ENCODE measurements around the gene MEGF10. TPM values are rescaled to one million over a fixed set of nuclear protein-coding genes. Genes with fewer than 3 reads are reported as not detected.

MEGF10 gene
- total and polyA plus RNA-seq, 7 experiments from 2014 or later, result not detected

DNA sequence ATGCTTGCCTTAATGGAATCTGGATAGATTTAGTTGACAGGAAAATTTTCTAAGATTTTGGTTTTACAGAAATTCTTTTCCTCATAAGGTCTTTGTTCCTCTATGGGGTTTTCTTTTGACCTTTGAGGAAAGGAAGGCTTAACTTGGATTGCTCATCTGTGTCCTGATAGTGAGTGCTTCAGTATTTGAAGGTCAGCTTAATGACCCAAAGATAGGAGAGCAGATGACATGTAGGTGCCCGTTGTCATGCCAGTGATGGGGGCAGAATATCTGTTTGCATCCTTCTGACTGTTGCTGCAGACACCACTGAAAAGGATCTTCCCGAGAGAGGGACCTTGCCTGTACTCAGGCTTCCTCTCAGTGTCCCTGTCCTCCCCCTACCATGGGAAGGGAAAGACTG, 30.9 kb downstream of the MEGF10 start:
- ATAC-seq, result no peak

DNA sequence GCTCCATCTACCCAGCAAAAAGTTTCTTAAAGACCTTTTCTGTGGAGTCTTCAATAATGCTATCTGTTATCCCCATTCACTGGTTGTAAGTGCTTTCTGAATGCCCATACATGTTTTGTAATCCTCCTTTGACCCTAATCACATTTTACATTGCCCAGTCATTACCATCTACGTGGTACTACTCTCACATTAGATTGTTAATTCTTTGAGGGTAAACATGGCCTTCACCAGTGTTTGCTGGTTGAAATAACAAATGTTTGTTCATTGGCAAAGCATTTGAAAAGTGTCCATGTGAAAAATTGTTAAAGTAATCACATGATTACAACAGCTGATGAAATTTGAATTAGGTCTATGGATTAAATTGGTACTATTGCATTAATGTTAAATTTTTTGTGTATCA, 31.8 kb downstream of the MEGF10 start:
- no peaks in the 10 kb centered on the region for H3K36me3 Mint-ChIP-seq
- CTCF ChIA-PET, result no interaction called here
- DNase-seq (no peak), ATAC-seq (no peak)
- no peaks in the 10 kb centered on the region for H3K9me3 Mint-ChIP-seq
- no peak overlapping the region for H3K27ac Mint-ChIP-seq
- no peak overlapping the region for H3K4me3 Mint-ChIP-seq
- H3K27ac ChIP-seq (ENCODE audit: low read depth, low read length), result no peak overlapping the region
- peaks cover 0 to 21% (median 8%) of the 10 kb centered on the region in 7 donors for H3K4me1 Mint-ChIP-seq
- intact Hi-C loops (cut with micrococcal nuclease), result no loop called here
- peaks cover 0 to 17% (median 0%) of the 10 kb centered on the region in 5 donors for H3K27me3 Mint-ChIP-seq
- no peak overlapping the region for H3K4me3 ChIP-seq (ENCODE audit: low read length)
- no peaks in the 10 kb centered on the region for H3K9me3 ChIP-seq (ENCODE audit: control insufficient read depth in 2 of 3, low read length in 3 of 3)
- H3K4me1 ChIP-seq (ENCODE audit: control insufficient read depth in 2 of 2, insufficient read depth in 2 of 2, low read length in 2 of 2), result peaks cover 0 to 7% of the 10 kb centered on the region in 2 donors
- no peaks in the 10 kb centered on the region for H3K27me3 ChIP-seq (ENCODE audit: control insufficient read depth in 2 of 2, insufficient read depth in 2 of 2, low read length in 2 of 2)
- POLR2A ChIA-PET, result no interaction called here
- no peaks in the 10 kb centered on the region for H3K36me3 ChIP-seq (ENCODE audit: control insufficient read depth in 2 of 3, insufficient read depth in 3 of 3, low read length in 3 of 3)

More for the DNA sequence above, 30.9 kb downstream of the MEGF10 start:
- DNase-seq, result no peak
- Mint-ChIP-seq H3K9me3 (no peaks in the 10 kb centered on the region), H3K27ac (no peak overlapping the region), H3K27me3 (peaks cover 0 to 17% (median 0%) of the 10 kb centered on the region in 5 donors), H3K4me1 (peaks cover 0 to 21% (median 8%) of the 10 kb centered on the region in 7 donors), H3K36me3 (no peaks in the 10 kb centered on the region), H3K4me3 (no peak overlapping the region)
- H3K4me1 ChIP-seq (ENCODE audit: control insufficient read depth in 2 of 2, insufficient read depth in 2 of 2, low read length in 2 of 2), result peaks cover 0 to 7% of the 10 kb centered on the region in 2 donors
- ChIA-PET CTCF (no interaction called here), POLR2A (no interaction called here)
- no peak overlapping the region for H3K27ac ChIP-seq (ENCODE audit: low read depth, low read length)
- H3K4me3 ChIP-seq (ENCODE audit: low read length), result no peak overlapping the region
- intact Hi-C loops (cut with micrococcal nuclease), result no loop called here
- H3K27me3 ChIP-seq (ENCODE audit: control insufficient read depth in 2 of 2, insufficient read depth in 2 of 2, low read length in 2 of 2), result no peaks in the 10 kb centered on the region
- H3K9me3 ChIP-seq (ENCODE audit: control insufficient read depth in 2 of 3, low read length in 3 of 3), result no peaks in the 10 kb centered on the region
- no peaks in the 10 kb centered on the region for H3K36me3 ChIP-seq (ENCODE audit: control insufficient read depth in 2 of 3, insufficient read depth in 3 of 3, low read length in 3 of 3)

DNA sequence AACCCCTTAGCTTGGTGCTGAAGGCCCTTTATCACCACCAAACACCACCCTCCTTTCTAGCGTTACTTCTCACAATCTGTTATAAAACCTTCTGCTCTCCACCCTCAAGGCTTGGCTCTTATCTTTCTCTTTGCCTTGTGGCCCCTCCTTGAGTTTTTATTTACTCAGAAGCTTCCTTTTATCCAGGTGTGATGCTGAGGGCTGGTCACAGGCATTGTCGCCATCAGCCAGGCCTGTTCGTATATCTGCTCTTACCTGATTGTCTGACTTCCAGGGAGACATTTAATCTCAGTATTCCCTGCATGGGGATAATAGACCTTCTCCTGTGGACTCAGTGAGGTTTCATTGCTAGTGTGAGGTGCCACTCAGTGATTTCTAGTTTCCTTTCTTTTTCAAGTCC, 34.2 kb downstream of the MEGF10 start:
- H3K4me1 ChIP-seq (ENCODE audit: control insufficient read depth in 2 of 2, insufficient read depth in 2 of 2, low read length in 2 of 2), result peaks cover 0 to 7% of the 10 kb centered on the region in 2 donors
- ChIA-PET POLR2A (no interaction called here), CTCF (no interaction called here)
- Mint-ChIP-seq H3K27me3 (peaks cover 3 to 15% (median 5%) of the 10 kb centered on the region in 5 donors), H3K27ac (no peak overlapping the region), H3K9me3 (no peaks in the 10 kb centered on the region), H3K36me3 (no peaks in the 10 kb centered on the region), H3K4me1 (peaks cover 0 to 21% (median 8%) of the 10 kb centered on the region in 7 donors), H3K4me3 (no peak overlapping the region)
- no peak overlapping the region for H3K4me3 ChIP-seq (ENCODE audit: low read length)
- ATAC-seq (no peak), DNase-seq (no peak)
- H3K9me3 ChIP-seq (ENCODE audit: control insufficient read depth in 2 of 3, low read length in 3 of 3), result no peaks in the 10 kb centered on the region
- intact Hi-C loops (cut with micrococcal nuclease), result no loop called here
- no peaks in the 10 kb centered on the region for H3K36me3 ChIP-seq (ENCODE audit: control insufficient read depth in 2 of 3, insufficient read depth in 3 of 3, low read length in 3 of 3)
- H3K27me3 ChIP-seq (ENCODE audit: control insufficient read depth in 2 of 2, insufficient read depth in 2 of 2, low read length in 2 of 2), result no peaks in the 10 kb centered on the region
- H3K27ac ChIP-seq (ENCODE audit: low read depth, low read length), result no peak overlapping the region

DNA sequence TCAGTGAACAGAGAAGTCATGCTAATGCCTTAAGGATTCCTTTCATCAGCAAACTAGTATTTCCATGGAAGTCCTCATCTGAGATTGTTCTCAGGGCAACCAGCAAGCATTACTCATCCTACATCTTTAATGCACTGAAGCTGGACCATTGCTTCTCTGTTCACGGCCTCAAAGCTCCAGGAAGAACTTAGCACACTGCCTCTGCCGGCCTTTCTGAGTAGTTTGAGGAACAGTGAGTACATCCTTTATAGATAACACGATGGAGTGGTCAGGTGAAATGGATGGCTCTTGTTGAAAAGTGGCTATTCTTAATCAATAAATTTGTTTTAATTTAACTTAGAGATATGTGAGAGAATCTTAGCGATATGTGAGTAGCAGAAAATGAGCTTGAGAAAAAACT, 35.8 kb downstream of the MEGF10 start:
- no peaks in the 10 kb centered on the region for H3K9me3 Mint-ChIP-seq

DNA sequence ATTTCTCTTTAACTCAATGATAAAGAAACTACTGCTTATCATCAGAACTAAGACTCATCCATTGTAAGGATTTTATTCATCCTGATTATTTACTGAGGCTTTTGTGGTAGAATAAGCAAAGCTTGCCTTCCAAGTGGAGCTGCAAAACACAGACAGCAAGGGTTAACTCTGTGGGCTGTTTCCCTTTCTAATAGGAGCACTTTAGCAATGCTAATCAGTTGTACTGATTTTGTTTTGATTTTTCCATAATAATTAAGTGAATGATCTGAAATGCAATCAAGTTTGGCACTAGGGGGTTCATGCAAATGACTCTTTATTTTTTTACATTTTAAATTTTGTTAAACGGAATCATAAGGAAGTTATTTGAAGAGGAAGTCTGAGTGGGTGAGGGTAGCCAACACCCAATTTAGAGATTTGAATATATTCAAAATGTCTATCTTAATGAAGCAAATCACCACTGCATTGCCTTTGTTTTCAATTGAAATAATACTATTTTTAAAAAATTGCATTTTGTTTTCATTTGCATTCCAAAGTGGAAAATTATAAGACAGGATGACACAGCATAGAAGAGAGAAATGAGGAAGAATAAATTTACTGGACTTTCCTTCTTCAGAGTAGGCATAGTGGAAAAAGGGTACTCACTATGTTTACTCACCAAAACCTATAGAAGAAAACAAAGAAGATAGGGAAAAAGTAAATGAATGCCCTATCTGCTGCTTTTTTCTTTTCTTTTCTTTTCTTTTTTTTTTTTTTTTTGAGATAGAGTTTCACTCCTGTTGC, 36.6 kb downstream of the MEGF10 start:
- ATAC-seq (no peak), DNase-seq (no peak)
- Histone ChIP-seq H3K27me3 (ENCODE audit: control insufficient read depth in 2 of 2, insufficient read depth in 2 of 2, low read length in 2 of 2) (no peaks in the 10 kb centered on the region), H3K4me3 (ENCODE audit: low read length) (no peak overlapping the region), H3K27ac (ENCODE audit: low read depth, low read length) (no peak overlapping the region), H3K4me1 (ENCODE audit: control insufficient read depth in 2 of 2, insufficient read depth in 2 of 2, low read length in 2 of 2) (no peaks in the 10 kb centered on the region), H3K9me3 (ENCODE audit: control insufficient read depth in 2 of 3, low read length in 3 of 3) (no peaks in the 10 kb centered on the region), H3K36me3 (ENCODE audit: control insufficient read depth in 2 of 3, insufficient read depth in 3 of 3, low read length in 3 of 3) (no peaks in the 10 kb centered on the region)
- Mint-ChIP-seq H3K27me3 (peaks cover 14 to 27% (median 21%) of the 10 kb centered on the region in 5 donors), H3K4me3 (no peak overlapping the region), H3K9me3 (no peaks in the 10 kb centered on the region), H3K4me1 (peaks cover 0 to 3% (median 0%) of the 10 kb centered on the region in 7 donors), H3K27ac (no peak overlapping the region), H3K36me3 (no peaks in the 10 kb centered on the region)
- CTCF ChIA-PET, result interaction anchor here (0.7 kb wide), 1 partner anchor 32 kb away, joined by 3 read pairs; no protein-coding TSS in a partner anchor
- POLR2A ChIA-PET, result no interaction called here
- intact Hi-C loops (cut with micrococcal nuclease), result no loop called here

More for the DNA sequence above, 35.8 kb downstream of the MEGF10 start:
- no peak overlapping the region for H3K27ac Mint-ChIP-seq
- H3K9me3 ChIP-seq (ENCODE audit: control insufficient read depth in 2 of 3, low read length in 3 of 3), result no peaks in the 10 kb centered on the region
- no peaks in the 10 kb centered on the region for H3K27me3 ChIP-seq (ENCODE audit: control insufficient read depth in 2 of 2, insufficient read depth in 2 of 2, low read length in 2 of 2)
- ChIA-PET CTCF (interaction anchor here (0.6 to 0.7 kb wide), 2 partner anchors 33 to 651 kb away, joined by 3 to 4 read pairs; no protein-coding TSS in a partner anchor), POLR2A (no interaction called here)
- peaks cover 0 to 7% (median 0%) of the 10 kb centered on the region in 7 donors for H3K4me1 Mint-ChIP-seq
- H3K4me1 ChIP-seq (ENCODE audit: control insufficient read depth in 2 of 2, insufficient read depth in 2 of 2, low read length in 2 of 2), result no peaks in the 10 kb centered on the region
- ATAC-seq (no peak), DNase-seq (no peak)
- no peak overlapping the region for H3K27ac ChIP-seq (ENCODE audit: low read depth, low read length)
- no peaks in the 10 kb centered on the region for H3K36me3 Mint-ChIP-seq
- H3K36me3 ChIP-seq (ENCODE audit: control insufficient read depth in 2 of 3, insufficient read depth in 3 of 3, low read length in 3 of 3), result no peaks in the 10 kb centered on the region
- intact Hi-C loops (cut with micrococcal nuclease), result no loop called here
- H3K4me3 Mint-ChIP-seq, result no peak overlapping the region
- peaks cover 9 to 22% (median 19%) of the 10 kb centered on the region in 5 donors for H3K27me3 Mint-ChIP-seq
- no peak overlapping the region for H3K4me3 ChIP-seq (ENCODE audit: low read length)

DNA sequence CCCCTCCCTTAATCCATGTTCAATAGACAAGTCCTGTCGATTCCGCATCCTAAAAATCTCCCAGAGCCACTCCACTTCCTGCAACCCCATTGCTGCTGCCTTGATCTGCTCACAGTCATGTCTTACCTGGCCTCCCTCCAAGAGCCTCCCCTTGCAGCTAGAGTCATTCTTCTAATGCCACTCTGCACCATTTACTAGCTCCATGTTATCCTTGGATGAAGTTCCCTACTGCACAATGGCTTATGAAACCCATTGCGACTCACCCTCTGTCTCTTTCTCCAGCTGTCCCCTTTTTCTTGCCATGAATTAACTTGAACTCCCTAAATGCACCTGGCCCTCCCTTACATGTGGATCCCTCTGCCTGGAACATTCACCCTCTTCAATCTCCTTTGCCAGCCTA, 39.5 kb downstream of the MEGF10 start:
- no peak overlapping the region for H3K27ac ChIP-seq (ENCODE audit: low read depth, low read length)
- no peaks in the 10 kb centered on the region for H3K27me3 ChIP-seq (ENCODE audit: control insufficient read depth in 2 of 2, insufficient read depth in 2 of 2, low read length in 2 of 2)
- ATAC-seq (no peak), DNase-seq (no peak)
- ChIA-PET POLR2A (no interaction called here), CTCF (no interaction called here)
- H3K9me3 ChIP-seq (ENCODE audit: control insufficient read depth in 2 of 3, low read length in 3 of 3), result no peaks in the 10 kb centered on the region
- Mint-ChIP-seq H3K9me3 (no peaks in the 10 kb centered on the region), H3K27me3 (peaks cover 21 to 39% (median 30%) of the 10 kb centered on the region in 5 donors), H3K36me3 (no peaks in the 10 kb centered on the region), H3K4me3 (no peak overlapping the region), H3K4me1 (no peaks in the 10 kb centered on the region), H3K27ac (no peak overlapping the region)
- no peak overlapping the region for H3K4me3 ChIP-seq (ENCODE audit: low read length)
- H3K4me1 ChIP-seq (ENCODE audit: control insufficient read depth in 2 of 2, insufficient read depth in 2 of 2, low read length in 2 of 2), result no peaks in the 10 kb centered on the region
- no peaks in the 10 kb centered on the region for H3K36me3 ChIP-seq (ENCODE audit: control insufficient read depth in 2 of 3, insufficient read depth in 3 of 3, low read length in 3 of 3)
- intact Hi-C loops (cut with micrococcal nuclease), result no loop called here
